IMR-90 (cell line): Measurements from ENCODE around the gene ALDH1L2. TPM values are rescaled to one million over a fixed set of nuclear protein-coding genes. Genes with fewer than 3 reads are reported as not detected.

Experiments used
- ATAC-seq: fragments of 200-7000 bp; cut with Tn5 transposase; 2 replicates; pipeline ENCODE4 v1.9.1; 2020; ENCODE audit warnings: low read depth, mild to moderate bottlenecking, moderate library complexity
- BruUV-seq: library from RNA; stranded (reverse); fragments of 400-500 nt; replicated peaks from 2 replicates; lab custom pipeline; 2021; lab: Mats Ljungman, UMichigan
- CTCF ChIA-PET: fragments of 300-600 bp; formaldehyde crosslinking; extraction: SDS; loops from one replicate; lab custom pipeline; 2021; ENCODE audit warnings: antibody characterized with exemption; lab: Yijun Ruan, JAX
- POLR2A ChIA-PET: fragments of 300-600 bp; sonication (Branson Sonifier 250); formaldehyde crosslinking; loops from one replicate; lab custom pipeline; 2022; ENCODE audit warnings: antibody characterized with exemption; ENCODE audit not compliant: unreplicated experiment; lab: Charles Lee
- DNase-seq: peaks from one replicate; pipeline ENCODE4 v3.0.0; 2013
- H2AFZ ChIP-seq: replicated peaks from 2 replicates; pipeline ENCODE3; 2013; ENCODE audit warnings: low read length, mild to moderate bottlenecking; ENCODE audit not compliant: poor library complexity
- H2AK5ac ChIP-seq: 2 replicates; pipeline ENCODE4 v1.6.1; 2013; ENCODE audit warnings: low read depth, low read length, inconsistent platforms
- H2AK9ac ChIP-seq: replicated peaks from 2 replicates; pipeline ENCODE3; 2013; ENCODE audit warnings: mild to moderate bottlenecking, low read depth, low read length, moderate library complexity; ENCODE audit not compliant: poor library complexity
- H2BK120ac ChIP-seq: 2 replicates; pipeline ENCODE4 v1.6.1; 2013; ENCODE audit warnings: low read depth, low read length, inconsistent platforms
- H2BK15ac ChIP-seq: 3 replicates; pipeline ENCODE4 v1.6.1; 2013; ENCODE audit warnings: low read depth, low read length, inconsistent platforms
- H2BK20ac ChIP-seq: 2 replicates; pipeline ENCODE4 v1.6.1; 2013; ENCODE audit warnings: low read depth, mild to moderate bottlenecking, inconsistent platforms, low read length, moderate library complexity
- H2BK5ac ChIP-seq: 2 replicates; pipeline ENCODE4 v1.6.1; 2013; ENCODE audit warnings: mild to moderate bottlenecking, low read depth, low read length, inconsistent platforms; ENCODE audit not compliant: poor library complexity, severe bottlenecking
- H3K14ac ChIP-seq: replicated peaks from 2 replicates; pipeline ENCODE4 v1.6.1; 2013; ENCODE audit warnings: low read depth, low read length, inconsistent platforms
- H3K18ac ChIP-seq: 2 replicates; pipeline ENCODE4 v1.6.1; 2013; ENCODE audit warnings: low read depth, low read length, control low read depth
- H3K23ac ChIP-seq: 2 replicates; pipeline ENCODE4 v1.6.1; 2013; ENCODE audit warnings: low read depth, low read length, inconsistent platforms
- H3K27ac ChIP-seq: 2 replicates; pipeline ENCODE4 v1.5.1; 2013; ENCODE audit warnings: mild to moderate bottlenecking, control low read depth, low read length; ENCODE audit not compliant: insufficient read depth
- H3K27me3 ChIP-seq: 2 replicates; pipeline ENCODE4 v1.6.1; 2013; ENCODE audit warnings: low read length; ENCODE audit not compliant: control insufficient read depth, insufficient read depth
- H3K36me3 ChIP-seq: 2 replicates; pipeline ENCODE4 v1.6.1; 2013; ENCODE audit warnings: low read length, mixed read lengths; ENCODE audit not compliant: control insufficient read depth, insufficient read depth
- H3K4ac ChIP-seq: 2 replicates; pipeline ENCODE4 v1.6.1; 2013; ENCODE audit warnings: low read depth, low read length, inconsistent platforms
- H3K4me1 ChIP-seq: 2 replicates; pipeline ENCODE4 v1.6.1; 2013; ENCODE audit warnings: low read length, mixed read lengths; ENCODE audit not compliant: control insufficient read depth, insufficient read depth
- H3K4me2 ChIP-seq: 2 replicates; pipeline ENCODE4 v1.6.1; 2013; ENCODE audit warnings: low read depth, mild to moderate bottlenecking, control low read depth, low read length, moderate library complexity
- H3K4me3 ChIP-seq: 2 replicates; pipeline ENCODE4 v1.5.1; 2013; ENCODE audit warnings: low read depth, mild to moderate bottlenecking, control low read depth, low read length, moderate library complexity; ENCODE audit not compliant: insufficient read depth
- H3K56ac ChIP-seq: 2 replicates; pipeline ENCODE4 v1.6.1; 2013; ENCODE audit warnings: low read length, inconsistent platforms; ENCODE audit not compliant: insufficient read depth; ENCODE audit errors: extremely low read depth
- H3K79me1 ChIP-seq, 2 experiments: 2 replicates each; pipeline ENCODE4 v1.6.1; 2013; ENCODE audit warnings: low read length in 2 of 2, inconsistent platforms in 1 of 2, low read depth in 1 of 2
- H3K9ac ChIP-seq: 2 replicates; pipeline ENCODE4 v1.6.1; 2013; ENCODE audit warnings: low read depth, low read length, control low read depth
- H3K9me1 ChIP-seq: 2 replicates; pipeline ENCODE4 v1.6.1; 2013; ENCODE audit warnings: low read length, inconsistent platforms; ENCODE audit not compliant: insufficient read depth
- H3K9me3 ChIP-seq: 2 replicates; pipeline ENCODE4 v1.6.1; 2013; ENCODE audit warnings: low read length; ENCODE audit not compliant: control insufficient read depth, insufficient read depth
- H4K20me1 ChIP-seq: 2 replicates; pipeline ENCODE4 v1.6.1; 2013; ENCODE audit warnings: low read length, inconsistent platforms; ENCODE audit not compliant: insufficient read depth
- H4K5ac ChIP-seq: 2 replicates; pipeline ENCODE4 v1.6.1; 2013; ENCODE audit warnings: mild to moderate bottlenecking, low read depth, low read length, control low read depth
- H4K8ac ChIP-seq, 2 experiments: 2 replicates each; pipeline ENCODE4 v1.6.1; 2013; ENCODE audit warnings: low read depth in 2 of 2, low read length in 2 of 2, control low read depth in 1 of 2, inconsistent platforms in 1 of 2
- H4K91ac ChIP-seq: 2 replicates; pipeline ENCODE4 v1.6.1; 2013; ENCODE audit warnings: low read depth, low read length, inconsistent platforms; ENCODE audit not compliant: insufficient read depth
- BHLHE40 ChIP-seq: fragments of 150-350 bp; IDR thresholded peaks from 2 replicates; pipeline ENCODE4 v1.6.1; 2016; ENCODE audit warnings: mild to moderate bottlenecking, low read depth, low read length
- CEBPB ChIP-seq: IDR thresholded peaks from 2 replicates; pipeline ENCODE4 v1.6.1; 2012; ENCODE audit warnings: low read depth, low read length, improper control_type of control experiment
- CHD1 ChIP-seq: IDR thresholded peaks from 2 replicates; pipeline ENCODE4 v1.6.1; 2012; ENCODE audit warnings: low read depth, low read length, improper control_type of control experiment
- MXI1 ChIP-seq: IDR thresholded peaks from 2 replicates; pipeline ENCODE4 v1.6.1; 2012; ENCODE audit warnings: low read depth, mild to moderate bottlenecking, low read length, moderate library complexity, borderline replicate concordance
- POLR2A ChIP-seq: IDR thresholded peaks from 2 replicates; pipeline ENCODE4 v1.6.1; 2012; ENCODE audit warnings: mild to moderate bottlenecking, low read depth, low read length
- RAD21 ChIP-seq: IDR thresholded peaks from 2 replicates; pipeline ENCODE4 v1.6.1; 2012; ENCODE audit warnings: low read length, improper control_type of control experiment
- RCOR1 ChIP-seq: IDR thresholded peaks from 2 replicates; pipeline ENCODE4 v1.6.1; 2012; ENCODE audit warnings: mild to moderate bottlenecking, low read length, improper control_type of control experiment; ENCODE audit not compliant: insufficient replicate concordance
- RFX5 ChIP-seq: IDR thresholded peaks from 2 replicates; pipeline ENCODE4 v1.8.0; 2012; ENCODE audit warnings: low read depth, mild to moderate bottlenecking, low read length, moderate library complexity
- WGBS, 2 experiments: methylation state at CpG; one replicate each; pipeline versions ENCODE4 v1.1.5 to v1.1.7; 2013; ENCODE audit warnings: missing lambda C conversion rate in 2 of 2; ENCODE audit not compliant: insufficient read length in 1 of 2; ENCODE audit errors: extremely low coverage in 2 of 2; 5-methylcytosine and 5-hydroxymethylcytosine counted together
- dilution Hi-C: fragments of 300-500 bp; cut with HindIII; formaldehyde crosslinking; loops from one replicate; pipeline ENCODE4 v1.14.3; 2018; ENCODE audit warnings: low sequenced_read_pairs; ENCODE audit not compliant: unreplicated experiment
- in situ Hi-C: fragments of 300-500 bp; cut with MboI; formaldehyde crosslinking; loops from 3 replicates; pipeline ENCODE4 v1.14.3; 2019; ENCODE audit warnings: low sequenced_read_pairs, inconsistent platforms, mixed read lengths
- intact Hi-C: fragments of 100-400 bp; cut with micrococcal nuclease; formaldehyde crosslinking; loops from 2 replicates; pipeline ENCODE4 v1.10.0; 2022
- polyA plus RNA-seq, 3 experiments: library from polyadenylated mRNA; depleted of rRNA; stranded (reverse); fragments of >200 nt; gene quantifications; 2 replicates each; pipeline ENCODE4 v1.2.3, GENCODE V29; 2012; ENCODE audit warnings: low replicate concordance in 1 of 3
- total RNA-seq: library from RNA; depleted of rRNA; stranded (reverse); fragments of >200 nt; gene quantifications from 2 replicates; pipeline ENCODE4 v1.2.3, GENCODE V29; 2012
- TF ChIP-seq, protein P1 (sequence below): fragments of 150-350 bp; IDR thresholded peaks from 2 replicates; pipeline ENCODE4 v1.6.1; 2017; ENCODE audit warnings: mild to moderate bottlenecking, antibody characterized with exemption, low read length, low read depth
- TF ChIP-seq, protein P2 (sequence below): fragments of 150-350 bp; IDR thresholded peaks from 2 replicates; pipeline ENCODE4 v1.6.1; 2016; ENCODE audit warnings: low read depth, mild to moderate bottlenecking, low read length, moderate library complexity, borderline replicate concordance
- TF ChIP-seq, protein P3 (sequence below): conservative IDR thresholded peaks from 2 replicates; pipeline ENCODE4 v1.5.1; 2012; ENCODE audit warnings: mild to moderate bottlenecking, low read depth, low read length, improper control_type of control experiment

Gene ALDH1L2
- total and polyA plus RNA-seq, 2 of the 4 experiments (the other 2 are of a cell fraction): 21.1 to 22.8 TPM

DNA sequence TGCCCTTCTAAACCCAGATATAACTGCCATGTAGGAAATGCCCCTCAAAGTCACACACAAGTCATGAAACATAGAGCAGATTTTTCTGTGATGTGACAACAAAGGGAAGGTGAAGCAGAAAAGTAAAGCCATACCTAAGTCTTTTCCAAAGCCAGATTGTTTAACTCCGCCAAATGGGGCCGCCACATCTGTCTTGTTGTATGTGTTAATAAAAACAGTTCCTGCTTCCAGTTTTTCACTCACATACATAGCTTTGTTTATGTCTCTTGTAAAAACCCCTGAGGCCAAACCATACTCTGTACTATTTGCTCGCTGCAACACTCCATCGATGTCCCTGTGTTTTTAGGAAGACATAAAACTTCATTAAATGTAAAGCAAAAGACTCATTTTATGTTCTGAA lies 57.8 kb downstream of the ALDH1L2 start:
- no peak overlapping the region for H2AFZ ChIP-seq
- H4K5ac ChIP-seq: no peak overlapping the region
- no peak overlapping the region for H3K56ac ChIP-seq
- no peak overlapping the region for H3K18ac ChIP-seq
- WGBS, 2 experiments: no CpG with 5 or more reads among the region's 4 CpGs
- ATAC-seq (peak; percentile 38), DNase-seq (no peak)
- in situ Hi-C loops (no loop called here), intact Hi-C loops (loop anchor here (5.0 kb wide), 1 partner anchor 824 kb away; no protein-coding TSS in a partner anchor), dilution Hi-C loops (no loop called here)
- H3K4me1 ChIP-seq: peaks cover 6% of the 10 kb centered on the region
- no peak overlapping the region; the same call in 1 of the 2 replicates for H3K27ac ChIP-seq
- H2BK5ac ChIP-seq: no peak overlapping the region
- no peak overlapping the region for H3K23ac ChIP-seq
- H4K91ac ChIP-seq: no peak overlapping the region
- no peaks in the 10 kb centered on the region for H3K27me3 ChIP-seq
- H4K20me1 ChIP-seq: peaks cover 3% of the 10 kb centered on the region; the same call in 1 of the 2 replicates
- no TSS peak for BruUV-seq
- TF ChIP-seq, protein P1, sequence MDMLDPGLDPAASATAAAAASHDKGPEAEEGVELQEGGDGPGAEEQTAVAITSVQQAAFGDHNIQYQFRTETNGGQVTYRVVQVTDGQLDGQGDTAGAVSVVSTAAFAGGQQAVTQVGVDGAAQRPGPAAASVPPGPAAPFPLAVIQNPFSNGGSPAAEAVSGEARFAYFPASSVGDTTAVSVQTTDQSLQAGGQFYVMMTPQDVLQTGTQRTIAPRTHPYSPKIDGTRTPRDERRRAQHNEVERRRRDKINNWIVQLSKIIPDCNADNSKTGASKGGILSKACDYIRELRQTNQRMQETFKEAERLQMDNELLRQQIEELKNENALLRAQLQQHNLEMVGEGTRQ: no peak
- TF ChIP-seq BHLHE40 (no peak), RFX5 (no peak), RAD21 (no peak), CEBPB (no peak), RCOR1 (no peak), POLR2A (no peak), MXI1 (no peak), CHD1 (no peak)
- TF ChIP-seq, protein P2, sequence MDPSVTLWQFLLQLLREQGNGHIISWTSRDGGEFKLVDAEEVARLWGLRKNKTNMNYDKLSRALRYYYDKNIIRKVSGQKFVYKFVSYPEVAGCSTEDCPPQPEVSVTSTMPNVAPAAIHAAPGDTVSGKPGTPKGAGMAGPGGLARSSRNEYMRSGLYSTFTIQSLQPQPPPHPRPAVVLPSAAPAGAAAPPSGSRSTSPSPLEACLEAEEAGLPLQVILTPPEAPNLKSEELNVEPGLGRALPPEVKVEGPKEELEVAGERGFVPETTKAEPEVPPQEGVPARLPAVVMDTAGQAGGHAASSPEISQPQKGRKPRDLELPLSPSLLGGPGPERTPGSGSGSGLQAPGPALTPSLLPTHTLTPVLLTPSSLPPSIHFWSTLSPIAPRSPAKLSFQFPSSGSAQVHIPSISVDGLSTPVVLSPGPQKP: no peak
- TF ChIP-seq, protein P3, sequence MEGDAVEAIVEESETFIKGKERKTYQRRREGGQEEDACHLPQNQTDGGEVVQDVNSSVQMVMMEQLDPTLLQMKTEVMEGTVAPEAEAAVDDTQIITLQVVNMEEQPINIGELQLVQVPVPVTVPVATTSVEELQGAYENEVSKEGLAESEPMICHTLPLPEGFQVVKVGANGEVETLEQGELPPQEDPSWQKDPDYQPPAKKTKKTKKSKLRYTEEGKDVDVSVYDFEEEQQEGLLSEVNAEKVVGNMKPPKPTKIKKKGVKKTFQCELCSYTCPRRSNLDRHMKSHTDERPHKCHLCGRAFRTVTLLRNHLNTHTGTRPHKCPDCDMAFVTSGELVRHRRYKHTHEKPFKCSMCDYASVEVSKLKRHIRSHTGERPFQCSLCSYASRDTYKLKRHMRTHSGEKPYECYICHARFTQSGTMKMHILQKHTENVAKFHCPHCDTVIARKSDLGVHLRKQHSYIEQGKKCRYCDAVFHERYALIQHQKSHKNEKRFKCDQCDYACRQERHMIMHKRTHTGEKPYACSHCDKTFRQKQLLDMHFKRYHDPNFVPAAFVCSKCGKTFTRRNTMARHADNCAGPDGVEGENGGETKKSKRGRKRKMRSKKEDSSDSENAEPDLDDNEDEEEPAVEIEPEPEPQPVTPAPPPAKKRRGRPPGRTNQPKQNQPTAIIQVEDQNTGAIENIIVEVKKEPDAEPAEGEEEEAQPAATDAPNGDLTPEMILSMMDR: no peak
- H3K4me2 ChIP-seq: no peak overlapping the region
- H3K36me3 ChIP-seq: peaks cover 24% of the 10 kb centered on the region; the same call in 1 of the 2 replicates
- no peak overlapping the region for H2AK5ac ChIP-seq
- no peak overlapping the region for H4K8ac ChIP-seq
- ChIA-PET CTCF (no interaction called here), POLR2A (no interaction called here)
- no peak overlapping the region for H3K4ac ChIP-seq
- H3K9ac ChIP-seq: no peak overlapping the region
- no peaks in the 10 kb centered on the region; the same call in 1 of the 2 replicates for H3K9me1 ChIP-seq
- no peak overlapping the region for H3K14ac ChIP-seq
- H2AK9ac ChIP-seq: no peak overlapping the region
- no peak overlapping the region for H3K4me3 ChIP-seq
- no peak overlapping the region for H2BK15ac ChIP-seq
- H2BK120ac ChIP-seq: no peak overlapping the region
- H3K79me1 ChIP-seq: no peaks in the 10 kb centered on the region
- no peak overlapping the region for H2BK20ac ChIP-seq
- no peaks in the 10 kb centered on the region for H3K9me3 ChIP-seq
